IMR-90 (cell line): Measurements from ENCODE around the gene NUB1. TPM values are rescaled to one million over a fixed set of nuclear protein-coding genes. Genes with fewer than 3 reads are reported as not detected.

Source experiments
- ATAC-seq: fragments of 200-7000 bp; cut with Tn5 transposase; 2 replicates; pipeline ENCODE4 v1.9.1; 2020; ENCODE audit warnings: low read depth, mild to moderate bottlenecking, moderate library complexity
- BruUV-seq: library from RNA; stranded (reverse); fragments of 400-500 nt; replicated peaks from 2 replicates; lab custom pipeline; 2021; lab: Mats Ljungman, UMichigan
- CTCF ChIA-PET: fragments of 300-600 bp; formaldehyde crosslinking; extraction: SDS; loops from one replicate; lab custom pipeline; 2021; ENCODE audit warnings: antibody characterized with exemption; lab: Yijun Ruan, JAX
- POLR2A ChIA-PET: fragments of 300-600 bp; sonication (Branson Sonifier 250); formaldehyde crosslinking; loops from one replicate; lab custom pipeline; 2022; ENCODE audit warnings: antibody characterized with exemption; ENCODE audit not compliant: unreplicated experiment; lab: Charles Lee
- DNase-seq: peaks from one replicate; pipeline ENCODE4 v3.0.0; 2013
- H2AFZ ChIP-seq: replicated peaks from 2 replicates; pipeline ENCODE3; 2013; ENCODE audit warnings: low read length, mild to moderate bottlenecking; ENCODE audit not compliant: poor library complexity
- H2AK5ac ChIP-seq: 2 replicates; pipeline ENCODE4 v1.6.1; 2013; ENCODE audit warnings: low read depth, low read length, inconsistent platforms
- H2AK9ac ChIP-seq: replicated peaks from 2 replicates; pipeline ENCODE3; 2013; ENCODE audit warnings: mild to moderate bottlenecking, low read depth, low read length, moderate library complexity; ENCODE audit not compliant: poor library complexity
- H2BK120ac ChIP-seq: 2 replicates; pipeline ENCODE4 v1.6.1; 2013; ENCODE audit warnings: low read depth, low read length, inconsistent platforms
- H2BK15ac ChIP-seq: 3 replicates; pipeline ENCODE4 v1.6.1; 2013; ENCODE audit warnings: low read depth, low read length, inconsistent platforms
- H2BK20ac ChIP-seq: 2 replicates; pipeline ENCODE4 v1.6.1; 2013; ENCODE audit warnings: low read depth, mild to moderate bottlenecking, inconsistent platforms, low read length, moderate library complexity
- H2BK5ac ChIP-seq: 2 replicates; pipeline ENCODE4 v1.6.1; 2013; ENCODE audit warnings: mild to moderate bottlenecking, low read depth, low read length, inconsistent platforms; ENCODE audit not compliant: poor library complexity, severe bottlenecking
- H3K14ac ChIP-seq: replicated peaks from 2 replicates; pipeline ENCODE4 v1.6.1; 2013; ENCODE audit warnings: low read depth, low read length, inconsistent platforms
- H3K18ac ChIP-seq: 2 replicates; pipeline ENCODE4 v1.6.1; 2013; ENCODE audit warnings: low read depth, low read length, control low read depth
- H3K23ac ChIP-seq: 2 replicates; pipeline ENCODE4 v1.6.1; 2013; ENCODE audit warnings: low read depth, low read length, inconsistent platforms
- H3K27ac ChIP-seq: 2 replicates; pipeline ENCODE4 v1.5.1; 2013; ENCODE audit warnings: mild to moderate bottlenecking, control low read depth, low read length; ENCODE audit not compliant: insufficient read depth
- H3K27me3 ChIP-seq: 2 replicates; pipeline ENCODE4 v1.6.1; 2013; ENCODE audit warnings: low read length; ENCODE audit not compliant: control insufficient read depth, insufficient read depth
- H3K36me3 ChIP-seq: 2 replicates; pipeline ENCODE4 v1.6.1; 2013; ENCODE audit warnings: low read length, mixed read lengths; ENCODE audit not compliant: control insufficient read depth, insufficient read depth
- H3K4ac ChIP-seq: 2 replicates; pipeline ENCODE4 v1.6.1; 2013; ENCODE audit warnings: low read depth, low read length, inconsistent platforms
- H3K4me1 ChIP-seq: 2 replicates; pipeline ENCODE4 v1.6.1; 2013; ENCODE audit warnings: low read length, mixed read lengths; ENCODE audit not compliant: control insufficient read depth, insufficient read depth
- H3K4me2 ChIP-seq: 2 replicates; pipeline ENCODE4 v1.6.1; 2013; ENCODE audit warnings: low read depth, mild to moderate bottlenecking, control low read depth, low read length, moderate library complexity
- H3K4me3 ChIP-seq: 2 replicates; pipeline ENCODE4 v1.5.1; 2013; ENCODE audit warnings: low read depth, mild to moderate bottlenecking, control low read depth, low read length, moderate library complexity; ENCODE audit not compliant: insufficient read depth
- H3K56ac ChIP-seq: 2 replicates; pipeline ENCODE4 v1.6.1; 2013; ENCODE audit warnings: low read length, inconsistent platforms; ENCODE audit not compliant: insufficient read depth; ENCODE audit errors: extremely low read depth
- H3K79me1 ChIP-seq, 2 experiments: 2 replicates each; pipeline ENCODE4 v1.6.1; 2013; ENCODE audit warnings: low read length in 2 of 2, inconsistent platforms in 1 of 2, low read depth in 1 of 2
- H3K9ac ChIP-seq: 2 replicates; pipeline ENCODE4 v1.6.1; 2013; ENCODE audit warnings: low read depth, low read length, control low read depth
- H3K9me1 ChIP-seq: 2 replicates; pipeline ENCODE4 v1.6.1; 2013; ENCODE audit warnings: low read length, inconsistent platforms; ENCODE audit not compliant: insufficient read depth
- H3K9me3 ChIP-seq: 2 replicates; pipeline ENCODE4 v1.6.1; 2013; ENCODE audit warnings: low read length; ENCODE audit not compliant: control insufficient read depth, insufficient read depth
- H4K20me1 ChIP-seq: 2 replicates; pipeline ENCODE4 v1.6.1; 2013; ENCODE audit warnings: low read length, inconsistent platforms; ENCODE audit not compliant: insufficient read depth
- H4K5ac ChIP-seq: 2 replicates; pipeline ENCODE4 v1.6.1; 2013; ENCODE audit warnings: mild to moderate bottlenecking, low read depth, low read length, control low read depth
- H4K8ac ChIP-seq, 2 experiments: 2 replicates each; pipeline ENCODE4 v1.6.1; 2013; ENCODE audit warnings: low read depth in 2 of 2, low read length in 2 of 2, control low read depth in 1 of 2, inconsistent platforms in 1 of 2
- H4K91ac ChIP-seq: 2 replicates; pipeline ENCODE4 v1.6.1; 2013; ENCODE audit warnings: low read depth, low read length, inconsistent platforms; ENCODE audit not compliant: insufficient read depth
- BHLHE40 ChIP-seq: fragments of 150-350 bp; IDR thresholded peaks from 2 replicates; pipeline ENCODE4 v1.6.1; 2016; ENCODE audit warnings: mild to moderate bottlenecking, low read depth, low read length
- CEBPB ChIP-seq: IDR thresholded peaks from 2 replicates; pipeline ENCODE4 v1.6.1; 2012; ENCODE audit warnings: low read depth, low read length, improper control_type of control experiment
- CHD1 ChIP-seq: IDR thresholded peaks from 2 replicates; pipeline ENCODE4 v1.6.1; 2012; ENCODE audit warnings: low read depth, low read length, improper control_type of control experiment
- ELK1 ChIP-seq: fragments of 150-350 bp; IDR thresholded peaks from 2 replicates; pipeline ENCODE4 v1.6.1; 2016; ENCODE audit warnings: low read depth, mild to moderate bottlenecking, low read length, moderate library complexity, borderline replicate concordance
- FOS ChIP-seq: fragments of 150-350 bp; IDR thresholded peaks from 2 replicates; pipeline ENCODE4 v1.6.1; 2016; ENCODE audit warnings: low read depth, low read length
- MAFK ChIP-seq: IDR thresholded peaks from 2 replicates; pipeline ENCODE4 v1.6.1; 2012; ENCODE audit warnings: low read depth, low read length, improper control_type of control experiment
- MAZ ChIP-seq: IDR thresholded peaks from 2 replicates; pipeline ENCODE4 v1.6.1; 2012; ENCODE audit warnings: low read depth, mild to moderate bottlenecking, low read length, improper control_type of control experiment, moderate library complexity, borderline replicate concordance
- MXI1 ChIP-seq: IDR thresholded peaks from 2 replicates; pipeline ENCODE4 v1.6.1; 2012; ENCODE audit warnings: low read depth, mild to moderate bottlenecking, low read length, moderate library complexity, borderline replicate concordance
- NFE2L2 ChIP-seq: fragments of 150-350 bp; IDR thresholded peaks from 2 replicates; pipeline ENCODE4 v1.6.1; 2016; ENCODE audit warnings: low read depth, mild to moderate bottlenecking, low read length
- POLR2A ChIP-seq: IDR thresholded peaks from 2 replicates; pipeline ENCODE4 v1.6.1; 2012; ENCODE audit warnings: mild to moderate bottlenecking, low read depth, low read length
- RAD21 ChIP-seq: IDR thresholded peaks from 2 replicates; pipeline ENCODE4 v1.6.1; 2012; ENCODE audit warnings: low read length, improper control_type of control experiment
- RCOR1 ChIP-seq: IDR thresholded peaks from 2 replicates; pipeline ENCODE4 v1.6.1; 2012; ENCODE audit warnings: mild to moderate bottlenecking, low read length, improper control_type of control experiment; ENCODE audit not compliant: insufficient replicate concordance
- SMC3 ChIP-seq: fragments of 150-350 bp; IDR thresholded peaks from 2 replicates; pipeline ENCODE4 v1.6.1; 2016; ENCODE audit warnings: low read depth, mild to moderate bottlenecking, antibody characterized with exemption, low read length, moderate library complexity
- WGBS, 2 experiments: methylation state at CpG; one replicate each; pipeline versions ENCODE4 v1.1.5 to v1.1.7; 2013; ENCODE audit warnings: missing lambda C conversion rate in 2 of 2; ENCODE audit not compliant: insufficient read length in 1 of 2; ENCODE audit errors: extremely low coverage in 2 of 2; 5-methylcytosine and 5-hydroxymethylcytosine counted together
- dilution Hi-C: fragments of 300-500 bp; cut with HindIII; formaldehyde crosslinking; loops from one replicate; pipeline ENCODE4 v1.14.3; 2018; ENCODE audit warnings: low sequenced_read_pairs; ENCODE audit not compliant: unreplicated experiment
- in situ Hi-C: fragments of 300-500 bp; cut with MboI; formaldehyde crosslinking; loops from 3 replicates; pipeline ENCODE4 v1.14.3; 2019; ENCODE audit warnings: low sequenced_read_pairs, inconsistent platforms, mixed read lengths
- intact Hi-C: fragments of 100-400 bp; cut with micrococcal nuclease; formaldehyde crosslinking; loops from 2 replicates; pipeline ENCODE4 v1.10.0; 2022
- polyA plus RNA-seq, 3 experiments: library from polyadenylated mRNA; depleted of rRNA; stranded (reverse); fragments of >200 nt; gene quantifications; 2 replicates each; pipeline ENCODE4 v1.2.3, GENCODE V29; 2012; ENCODE audit warnings: low replicate concordance in 1 of 3
- total RNA-seq: library from RNA; depleted of rRNA; stranded (reverse); fragments of >200 nt; gene quantifications from 2 replicates; pipeline ENCODE4 v1.2.3, GENCODE V29; 2012
- TF ChIP-seq, protein P1 (sequence below): conservative IDR thresholded peaks from 2 replicates; pipeline ENCODE4 v1.5.1; 2012; ENCODE audit warnings: mild to moderate bottlenecking, low read depth, low read length, improper control_type of control experiment

The NUB1 gene
- total and polyA plus RNA-seq, 2 of the 4 experiments (the other 2 are of a cell fraction) = 20.1 to 29.7 TPM

DNA sequence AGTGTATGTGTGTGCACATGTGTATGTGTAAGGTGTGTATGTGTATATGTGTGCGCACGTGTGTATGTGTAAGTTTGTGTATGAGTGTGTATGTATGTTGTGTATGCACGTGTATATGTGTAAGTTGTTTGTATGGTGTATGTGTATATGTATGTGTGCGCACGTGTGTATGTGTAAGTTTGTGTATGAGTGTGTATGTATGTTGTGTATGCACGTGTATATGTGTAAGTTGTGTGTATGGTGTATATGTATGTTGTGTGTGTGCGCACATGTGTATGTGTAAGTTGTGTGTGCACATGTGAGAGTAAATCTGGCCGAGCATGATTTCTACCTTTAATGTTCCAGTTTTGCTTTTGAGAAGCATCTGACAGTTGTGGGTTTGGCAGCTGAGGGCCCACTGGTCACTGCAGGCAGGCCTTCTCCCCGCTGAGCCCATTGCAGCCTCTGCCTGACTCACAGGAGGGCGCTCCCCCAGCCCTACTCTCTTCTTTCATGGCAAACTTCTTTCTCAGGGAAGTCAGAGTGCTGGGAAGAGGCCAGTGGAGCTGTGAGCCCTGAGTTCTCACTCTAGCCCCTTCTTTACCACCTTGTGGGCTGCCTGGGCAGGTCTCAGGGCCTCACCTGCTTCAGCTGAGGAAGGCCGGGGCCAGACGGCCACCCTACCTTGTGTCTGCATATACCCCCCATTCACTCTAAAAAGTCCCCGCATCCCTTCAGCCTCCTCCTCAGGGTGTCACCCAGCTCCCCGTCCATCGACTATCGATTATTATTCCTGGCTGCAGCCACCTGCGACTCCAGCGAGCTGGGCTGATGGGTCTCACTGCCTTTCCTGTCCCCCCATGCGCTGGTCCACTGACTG is 57.1 kb downstream of the NUB1 start:
- Histone ChIP-seq H3K23ac (no peak overlapping the region), H3K36me3 (no peaks in the 10 kb centered on the region), H4K5ac (no peak overlapping the region), H3K27ac (no peak overlapping the region), H2BK15ac (no peak overlapping the region), H2AK9ac (no peak overlapping the region), H3K79me1 (no peaks in the 10 kb centered on the region), H3K9me1 (no peaks in the 10 kb centered on the region), H3K4ac (no peak overlapping the region), H4K8ac (no peak overlapping the region), H3K4me2 (no peak overlapping the region), H2BK20ac (no peak overlapping the region), H3K4me1 (no peaks in the 10 kb centered on the region; the same call in 1 of the 2 replicates), H2AFZ (no peak overlapping the region), H2AK5ac (no peak overlapping the region), H3K9me3 (no peaks in the 10 kb centered on the region), H4K20me1 (no peaks in the 10 kb centered on the region), H2BK5ac (peak overlapping the region; percentile 35), H2BK120ac (no peak overlapping the region), H3K56ac (no peak overlapping the region), H3K27me3 (peaks cover 13% of the 10 kb centered on the region), H3K9ac (no peak overlapping the region), H3K14ac (no peak overlapping the region), H3K4me3 (no peak overlapping the region), H3K18ac (no peak overlapping the region), H4K91ac (no peak overlapping the region)
- ATAC-seq (no peak), DNase-seq (no peak)
- no TSS peak for BruUV-seq
- dilution Hi-C loops = no loop called here
- TF ChIP-seq BHLHE40 (no peak), CHD1 (no peak), NFE2L2 (no peak), RCOR1 (no peak), FOS (no peak), RAD21 (no peak), SMC3 (no peak), MAFK (no peak), MAZ (no peak), POLR2A (no peak), MXI1 (no peak), ELK1 (no peak), CEBPB (no peak)
- TF ChIP-seq, protein P1, sequence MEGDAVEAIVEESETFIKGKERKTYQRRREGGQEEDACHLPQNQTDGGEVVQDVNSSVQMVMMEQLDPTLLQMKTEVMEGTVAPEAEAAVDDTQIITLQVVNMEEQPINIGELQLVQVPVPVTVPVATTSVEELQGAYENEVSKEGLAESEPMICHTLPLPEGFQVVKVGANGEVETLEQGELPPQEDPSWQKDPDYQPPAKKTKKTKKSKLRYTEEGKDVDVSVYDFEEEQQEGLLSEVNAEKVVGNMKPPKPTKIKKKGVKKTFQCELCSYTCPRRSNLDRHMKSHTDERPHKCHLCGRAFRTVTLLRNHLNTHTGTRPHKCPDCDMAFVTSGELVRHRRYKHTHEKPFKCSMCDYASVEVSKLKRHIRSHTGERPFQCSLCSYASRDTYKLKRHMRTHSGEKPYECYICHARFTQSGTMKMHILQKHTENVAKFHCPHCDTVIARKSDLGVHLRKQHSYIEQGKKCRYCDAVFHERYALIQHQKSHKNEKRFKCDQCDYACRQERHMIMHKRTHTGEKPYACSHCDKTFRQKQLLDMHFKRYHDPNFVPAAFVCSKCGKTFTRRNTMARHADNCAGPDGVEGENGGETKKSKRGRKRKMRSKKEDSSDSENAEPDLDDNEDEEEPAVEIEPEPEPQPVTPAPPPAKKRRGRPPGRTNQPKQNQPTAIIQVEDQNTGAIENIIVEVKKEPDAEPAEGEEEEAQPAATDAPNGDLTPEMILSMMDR = no peak
- 98% methylated on average over 6 of the region's 19 CpGs; no CpG with 5 or more reads in 1 of the 2 experiments for WGBS, 2 experiments
- in situ Hi-C loops = no loop called here
- CTCF ChIA-PET = no interaction called here
- POLR2A ChIA-PET = no interaction called here
- intact Hi-C loops = no loop called here
